ENCODE data around the gene GGACT. TPM values are rescaled to one million over a fixed set of nuclear protein-coding genes. Genes with fewer than 3 reads are reported as not detected.
"Not testable (repeated sequence)": the region's sequence is repeated elsewhere in the genome, so short reads cannot be mapped to it uniquely, and the experiment has no call there.

GGACT gene
- total RNA-seq, 2 experiments from 2014 or later = 5.3 to 6.3 TPM

- Mint-ChIP-seq H3K4me3 (no peak overlapping the region), H3K9me3 (no peaks in the 10 kb centered on the region), H3K27ac (no peak overlapping the region), H3K36me3 (peaks cover 4% of the 10 kb centered on the region), H3K4me1 (peaks cover 7% of the 10 kb centered on the region), H3K27me3 (no peaks in the 10 kb centered on the region)
- no peak for DNase-seq
Observed at GRCh38 chr13:100533588-100534041, 55.0 kb downstream of the GGACT start.

GRCh38 chr13:100532836-100533435 lies 55.7 kb downstream of the GGACT start:
- H3K27me3 Mint-ChIP-seq = no peaks in the 10 kb centered on the region
- no peak overlapping the region for H3K27ac Mint-ChIP-seq
- peaks cover 4% of the 10 kb centered on the region for H3K36me3 Mint-ChIP-seq
- peaks cover 3% of the 10 kb centered on the region for H3K4me1 Mint-ChIP-seq
- DNase-seq = no peak
- H3K4me3 Mint-ChIP-seq = no peak overlapping the region
- H3K9me3 Mint-ChIP-seq = no peaks in the 10 kb centered on the region

GRCh38 chr13:100532090-100532766 lies 56.4 kb downstream of the GGACT start:
- Mint-ChIP-seq H3K9me3 (no peaks in the 10 kb centered on the region), H3K4me1 (no peaks in the 10 kb centered on the region), H3K36me3 (peaks cover 4% of the 10 kb centered on the region), H3K4me3 (no peak overlapping the region), H3K27me3 (no peaks in the 10 kb centered on the region), H3K27ac (no peak overlapping the region)
- DNase-seq = no peak

- Mint-ChIP-seq H3K36me3 (peaks cover 4% of the 10 kb centered on the region), H3K9me3 (no peaks in the 10 kb centered on the region), H3K4me3 (no peak overlapping the region), H3K27ac (no peak overlapping the region), H3K4me1 (no peaks in the 10 kb centered on the region), H3K27me3 (no peaks in the 10 kb centered on the region)
- no peak for DNase-seq
Observed at GRCh38 chr13:100530671-100531213, 57.8 kb downstream of the GGACT start.

GRCh38 chr13:100529666-100530377 lies 58.8 kb downstream of the GGACT start:
- DNase-seq = no peak
- H3K36me3 Mint-ChIP-seq = peaks cover 4% of the 10 kb centered on the region
- H3K4me3 Mint-ChIP-seq = no peak overlapping the region
- no peaks in the 10 kb centered on the region for H3K27me3 Mint-ChIP-seq
- no peak overlapping the region for H3K27ac Mint-ChIP-seq
- H3K9me3 Mint-ChIP-seq = no peaks in the 10 kb centered on the region
- no peaks in the 10 kb centered on the region for H3K4me1 Mint-ChIP-seq

GRCh38 chr13:100528820-100529219 lies 59.8 kb downstream of the GGACT start:
- Mint-ChIP-seq H3K27ac (no peak overlapping the region), H3K4me3 (no peak overlapping the region), H3K36me3 (peaks cover 7% of the 10 kb centered on the region)

GRCh38 chr13:100528353-100528752 lies 60.2 kb downstream of the GGACT start:
- Mint-ChIP-seq H3K27me3 (no peaks in the 10 kb centered on the region), H3K27ac (no peak overlapping the region), H3K4me3 (no peak overlapping the region), H3K4me1 (no peaks in the 10 kb centered on the region), H3K36me3 (peaks cover 7% of the 10 kb centered on the region), H3K9me3 (no peaks in the 10 kb centered on the region)
- no peak for DNase-seq

More at GRCh38 chr13:100528820-100529219, 59.8 kb downstream of the GGACT start:
- DNase-seq = no peak
- Mint-ChIP-seq H3K4me1 (no peaks in the 10 kb centered on the region), H3K9me3 (no peaks in the 10 kb centered on the region), H3K27me3 (no peaks in the 10 kb centered on the region)

- no peaks in the 10 kb centered on the region for H3K9me3 Mint-ChIP-seq
Observed at GRCh38 chr13:100527644-100528043, 60.9 kb downstream of the GGACT start.

GRCh38 chr13:100526318-100527000 lies 62.1 kb downstream of the GGACT start:
- Mint-ChIP-seq H3K4me1 (peaks cover 8% of the 10 kb centered on the region), H3K27ac (no peak overlapping the region), H3K36me3 (peaks cover 4% of the 10 kb centered on the region), H3K27me3 (no peaks in the 10 kb centered on the region), H3K9me3 (no peaks in the 10 kb centered on the region), H3K4me3 (no peak overlapping the region)
- DNase-seq = no peak

More at GRCh38 chr13:100527644-100528043, 60.9 kb downstream of the GGACT start:
- no peak for DNase-seq
- H3K36me3 Mint-ChIP-seq = peaks cover 7% of the 10 kb centered on the region
- H3K4me3 Mint-ChIP-seq = no peak overlapping the region
- H3K27me3 Mint-ChIP-seq = no peaks in the 10 kb centered on the region
- H3K27ac Mint-ChIP-seq = no peak overlapping the region
- no peaks in the 10 kb centered on the region for H3K4me1 Mint-ChIP-seq

GRCh38 chr13:100525453-100526317 lies 62.9 kb downstream of the GGACT start:
- H3K36me3 Mint-ChIP-seq = peaks cover 4% of the 10 kb centered on the region
- no peak overlapping the region for H3K4me3 Mint-ChIP-seq

GRCh38 chr13:100524688-100525087 lies 63.9 kb downstream of the GGACT start:
- H3K4me3 Mint-ChIP-seq, H3K27ac Mint-ChIP-seq, H3K9me3 Mint-ChIP-seq, H3K27me3 Mint-ChIP-seq, DNase-seq, H3K4me1 Mint-ChIP-seq, H3K36me3 Mint-ChIP-seq: not testable (repeated sequence)

More at GRCh38 chr13:100525453-100526317, 62.9 kb downstream of the GGACT start:
- Mint-ChIP-seq H3K4me1 (peaks cover 10% of the 10 kb centered on the region), H3K9me3 (no peaks in the 10 kb centered on the region), H3K27ac (no peak overlapping the region), H3K27me3 (no peaks in the 10 kb centered on the region)
- no peak for DNase-seq

- no peak overlapping the region for H3K4me3 Mint-ChIP-seq
- peaks cover 10% of the 10 kb centered on the region for H3K4me1 Mint-ChIP-seq
- no peaks in the 10 kb centered on the region for H3K9me3 Mint-ChIP-seq
- no peak overlapping the region for H3K27ac Mint-ChIP-seq
- H3K27me3 Mint-ChIP-seq = no peaks in the 10 kb centered on the region
- peaks cover 3% of the 10 kb centered on the region for H3K36me3 Mint-ChIP-seq
- no peak for DNase-seq
Observed at GRCh38 chr13:100523981-100524386, 64.6 kb downstream of the GGACT start.

GRCh38 chr13:100523411-100523810 lies 65.2 kb downstream of the GGACT start:
- Mint-ChIP-seq H3K36me3 (peaks cover 3% of the 10 kb centered on the region), H3K4me3 (no peak overlapping the region), H3K9me3 (no peaks in the 10 kb centered on the region), H3K27me3 (no peaks in the 10 kb centered on the region), H3K4me1 (peaks cover 10% of the 10 kb centered on the region), H3K27ac (no peak overlapping the region)
- no peak for DNase-seq
